ENCODE measurements around the gene LANCL2.
"Not testable (repeated sequence)": the region's sequence is repeated elsewhere in the genome, so short reads cannot be mapped to it uniquely, and the experiment has no call there.

DNA sequence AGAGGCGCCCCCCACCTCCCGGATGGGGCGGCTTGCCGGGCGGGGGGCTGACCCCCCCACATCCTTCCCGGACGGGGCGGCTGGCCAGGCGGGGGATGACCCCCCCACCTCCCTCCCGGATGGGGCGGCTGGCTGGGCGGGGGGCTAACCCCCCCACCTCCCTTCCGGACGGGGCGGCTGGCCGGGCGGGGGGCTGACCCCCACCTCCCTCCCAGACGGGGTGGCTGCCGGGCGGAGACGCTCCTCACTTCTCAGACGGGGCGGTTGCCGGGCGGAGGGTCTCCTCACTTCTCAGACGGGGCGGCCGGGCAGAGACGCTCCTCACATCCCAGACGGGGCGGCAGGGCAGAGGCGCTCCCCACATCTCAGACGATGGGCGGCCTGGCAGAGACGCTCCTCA, 37.4 kb downstream of the LANCL2 start:
- not testable (repeated sequence) for TF ChIP-seq POLR2A (IDR thresholded peaks at IDR 0.05)
- TF ChIP-seq, protein P1, sequence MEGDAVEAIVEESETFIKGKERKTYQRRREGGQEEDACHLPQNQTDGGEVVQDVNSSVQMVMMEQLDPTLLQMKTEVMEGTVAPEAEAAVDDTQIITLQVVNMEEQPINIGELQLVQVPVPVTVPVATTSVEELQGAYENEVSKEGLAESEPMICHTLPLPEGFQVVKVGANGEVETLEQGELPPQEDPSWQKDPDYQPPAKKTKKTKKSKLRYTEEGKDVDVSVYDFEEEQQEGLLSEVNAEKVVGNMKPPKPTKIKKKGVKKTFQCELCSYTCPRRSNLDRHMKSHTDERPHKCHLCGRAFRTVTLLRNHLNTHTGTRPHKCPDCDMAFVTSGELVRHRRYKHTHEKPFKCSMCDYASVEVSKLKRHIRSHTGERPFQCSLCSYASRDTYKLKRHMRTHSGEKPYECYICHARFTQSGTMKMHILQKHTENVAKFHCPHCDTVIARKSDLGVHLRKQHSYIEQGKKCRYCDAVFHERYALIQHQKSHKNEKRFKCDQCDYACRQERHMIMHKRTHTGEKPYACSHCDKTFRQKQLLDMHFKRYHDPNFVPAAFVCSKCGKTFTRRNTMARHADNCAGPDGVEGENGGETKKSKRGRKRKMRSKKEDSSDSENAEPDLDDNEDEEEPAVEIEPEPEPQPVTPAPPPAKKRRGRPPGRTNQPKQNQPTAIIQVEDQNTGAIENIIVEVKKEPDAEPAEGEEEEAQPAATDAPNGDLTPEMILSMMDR (IDR thresholded peaks at IDR 0.05) = not testable (repeated sequence)
